GM12891 (cell line): Measurements from ENCODE around the gene TFPI.
"Not testable (repeated sequence)": the region's sequence is repeated elsewhere in the genome, so short reads cannot be mapped to it uniquely, and the experiment has no call there.

Experiments
- DNase-seq: peaks from one replicate; pipeline ENCODE4 v3.0.0; 2011; ENCODE audit warnings: low spot score; ENCODE audit not compliant: insufficient read length
- FAIRE-seq: peaks from 2 replicates; lab custom pipeline; 2011; peaks lifted over from hg19 to GRCh38; lab: Jason Lieb, UNC
- PAX5 ChIP-seq: IDR thresholded peaks from 2 replicates; pipeline ENCODE4 v1.6.1; 2011; ENCODE audit warnings: low read length, moderate library complexity, mild to moderate bottlenecking; ENCODE audit not compliant: insufficient read depth, severe bottlenecking
- POLR2A ChIP-seq: IDR thresholded peaks from 2 replicates; pipeline ENCODE4 v1.6.1; 2011; ENCODE audit warnings: low read depth, low read length, control low read depth
- POLR2AphosphoS5 ChIP-seq: IDR thresholded peaks from 2 replicates; pipeline ENCODE4 v1.6.1; 2011; ENCODE audit warnings: low read depth, low read length, control low read depth
- POU2F2 ChIP-seq: IDR thresholded peaks from 2 replicates; pipeline ENCODE4 v1.6.1; 2011; ENCODE audit warnings: low read depth, mild to moderate bottlenecking, control low read depth, low read length, moderate library complexity
- SPI1 ChIP-seq: IDR thresholded peaks from 2 replicates; pipeline ENCODE4 v1.6.1; 2011; ENCODE audit warnings: low read depth, low read length, control low read depth
- TAF1 ChIP-seq: IDR thresholded peaks from 2 replicates; pipeline ENCODE4 v1.6.1; 2011; ENCODE audit warnings: low read depth, low read length, control low read depth

TFPI gene

DNA sequence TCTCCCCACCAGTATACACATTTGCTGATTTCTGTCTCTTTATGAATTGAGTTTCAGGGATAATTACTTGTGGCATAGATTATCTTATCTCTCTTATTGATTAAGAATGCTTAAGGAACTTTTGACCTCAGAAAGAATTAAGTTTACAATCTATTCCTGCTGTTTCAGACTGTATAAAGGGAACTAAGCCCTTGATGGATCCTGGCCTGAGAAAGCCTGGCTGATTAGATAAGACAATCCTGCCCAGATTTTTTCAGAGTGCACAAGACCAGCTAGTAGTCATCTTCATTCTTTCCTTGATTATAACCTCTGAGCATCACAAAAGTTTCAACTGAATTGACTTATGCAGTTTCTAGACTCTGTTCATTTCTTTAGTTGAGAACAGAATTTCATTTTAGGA is 22.7 kb upstream of the TFPI start:
- TF ChIP-seq POLR2AphosphoS5 = no peak
- no peak for TF ChIP-seq PAX5
- TF ChIP-seq POU2F2 = no peak
- FAIRE-seq (no peak), DNase-seq (no peak)

DNA sequence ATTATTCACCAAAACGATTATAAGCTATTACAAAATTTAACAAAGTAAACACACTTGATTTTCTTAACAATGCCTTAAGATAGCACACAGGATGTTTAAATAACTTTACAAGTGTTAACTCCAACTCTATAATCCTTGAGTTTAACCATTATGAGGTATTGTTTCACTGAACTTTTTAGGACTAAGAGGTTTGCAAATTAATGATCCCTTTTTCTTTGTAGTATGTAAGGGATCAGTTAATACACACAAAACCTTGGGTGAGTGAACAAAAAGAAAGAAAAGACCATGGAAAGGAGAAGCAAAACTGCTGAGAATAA is 21.5 kb upstream of the TFPI start:
- FAIRE-seq (no peak), DNase-seq (no peak)
- TF ChIP-seq PAX5 (no peak), TAF1 (no peak), SPI1 (no peak), POLR2A (no peak), POLR2AphosphoS5 (no peak), POU2F2 (no peak)

- DNase-seq (no peak), FAIRE-seq (no peak)
- no peak for TF ChIP-seq POLR2A
- TF ChIP-seq TAF1 = no peak
- no peak for TF ChIP-seq PAX5
- no peak for TF ChIP-seq POLR2AphosphoS5
- TF ChIP-seq SPI1 = no peak
- TF ChIP-seq POU2F2 = no peak
Observed at GRCh38 chr2:187574969-187575750, 20.9 kb upstream of the TFPI start.

DNA sequence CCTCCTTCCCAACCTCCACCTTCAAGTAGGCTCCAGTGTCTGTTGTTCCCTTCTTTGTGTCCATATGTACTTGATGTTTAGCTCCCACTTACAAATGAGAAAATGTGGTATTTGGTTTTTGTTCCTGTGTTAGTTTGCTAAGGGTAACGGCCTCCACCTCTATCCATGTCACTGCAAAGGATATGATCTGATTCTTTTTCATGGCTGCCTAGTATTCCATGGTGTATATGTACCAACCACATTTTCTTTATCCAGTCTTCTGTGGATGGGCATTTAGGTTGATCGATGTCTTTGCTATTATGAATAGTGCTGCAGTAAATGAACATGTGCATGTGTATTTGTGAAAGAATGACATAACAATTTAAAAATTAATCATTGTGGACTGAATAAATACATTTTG is 19.5 kb upstream of the TFPI start:
- DNase-seq (no peak), FAIRE-seq (no peak)
- TF ChIP-seq POU2F2 (no peak), SPI1 (no peak), POLR2AphosphoS5 (no peak), PAX5 (no peak), TAF1 (no peak), POLR2A (no peak)

DNA sequence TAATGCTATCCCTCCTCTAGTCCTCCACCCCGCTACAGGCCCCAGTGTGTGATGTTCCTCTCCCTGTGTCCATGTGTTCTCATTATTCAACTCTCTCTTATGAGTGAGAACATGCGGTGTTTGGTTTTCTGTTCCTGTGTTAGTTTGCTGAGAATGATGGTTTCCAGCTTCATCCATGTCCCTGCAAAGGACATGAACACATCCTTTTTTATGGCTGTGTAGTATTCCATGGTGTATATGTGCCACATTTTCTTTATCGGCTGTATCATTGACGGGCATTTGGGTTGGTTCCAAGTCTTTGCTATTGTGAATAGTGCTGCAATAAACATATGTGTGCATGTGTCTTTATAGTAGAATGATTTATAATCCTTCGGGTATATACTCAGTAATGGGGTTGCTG is 17.8 kb upstream of the TFPI start:
- DNase-seq, FAIRE-seq: not testable (repeated sequence)

DNA sequence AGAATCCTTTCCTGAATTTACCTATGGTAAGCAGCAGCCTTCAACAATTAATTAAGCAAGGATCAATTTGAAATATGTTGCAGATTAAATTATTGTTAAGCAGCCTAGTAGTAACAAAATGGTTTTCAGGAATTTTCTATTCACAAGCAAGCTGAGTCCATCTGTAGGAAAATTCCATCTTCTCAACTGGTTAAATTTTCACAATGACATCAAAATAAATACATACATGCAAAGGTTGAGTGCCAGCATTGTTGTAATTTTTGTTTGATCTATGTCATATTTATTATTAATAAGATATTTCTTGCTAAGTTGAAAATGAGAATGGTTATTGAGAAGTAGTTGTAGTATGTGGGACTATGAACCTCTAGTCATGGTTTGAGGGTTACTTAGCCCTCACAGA is 15.3 kb upstream of the TFPI start:
- no peak for DNase-seq

GRCh38 chr2:187569042-187569441 is 14.8 kb upstream of the TFPI start:
- no peak for DNase-seq
- TF ChIP-seq POLR2A (no peak), POU2F2 (no peak), SPI1 (no peak), POLR2AphosphoS5 (no peak), TAF1 (no peak), PAX5 (no peak)
- FAIRE-seq = no peak

More for the DNA sequence above, 15.3 kb upstream of the TFPI start:
- no peak for FAIRE-seq
- no peak for TF ChIP-seq POLR2A
- TF ChIP-seq SPI1 = no peak
- TF ChIP-seq PAX5 = no peak
- no peak for TF ChIP-seq POLR2AphosphoS5
- TF ChIP-seq TAF1 = no peak
- TF ChIP-seq POU2F2 = no peak

GRCh38 chr2:187567126-187567525 is 12.9 kb upstream of the TFPI start:
- no peak for TF ChIP-seq PAX5
- TF ChIP-seq POLR2A = no peak
- TF ChIP-seq TAF1 = no peak
- TF ChIP-seq POLR2AphosphoS5 = no peak
- no peak for TF ChIP-seq POU2F2
- TF ChIP-seq SPI1 = no peak
- no peak for DNase-seq
- FAIRE-seq = no peak

- TF ChIP-seq TAF1 (no peak), PAX5 (no peak), SPI1 (no peak), POU2F2 (no peak)
- DNase-seq = no peak
- FAIRE-seq = no peak
Observed at GRCh38 chr2:187566712-187567111, 12.5 kb upstream of the TFPI start.

GRCh38 chr2:187566266-187566665 is 12.0 kb upstream of the TFPI start:
- TF ChIP-seq SPI1 (no peak), POU2F2 (no peak), PAX5 (no peak), POLR2A (no peak), TAF1 (no peak), POLR2AphosphoS5 (no peak)
- FAIRE-seq (no peak), DNase-seq (no peak)

- not testable (repeated sequence) for FAIRE-seq, DNase-seq
Observed at GRCh38 chr2:187565618-187566017, 11.4 kb upstream of the TFPI start.

DNA sequence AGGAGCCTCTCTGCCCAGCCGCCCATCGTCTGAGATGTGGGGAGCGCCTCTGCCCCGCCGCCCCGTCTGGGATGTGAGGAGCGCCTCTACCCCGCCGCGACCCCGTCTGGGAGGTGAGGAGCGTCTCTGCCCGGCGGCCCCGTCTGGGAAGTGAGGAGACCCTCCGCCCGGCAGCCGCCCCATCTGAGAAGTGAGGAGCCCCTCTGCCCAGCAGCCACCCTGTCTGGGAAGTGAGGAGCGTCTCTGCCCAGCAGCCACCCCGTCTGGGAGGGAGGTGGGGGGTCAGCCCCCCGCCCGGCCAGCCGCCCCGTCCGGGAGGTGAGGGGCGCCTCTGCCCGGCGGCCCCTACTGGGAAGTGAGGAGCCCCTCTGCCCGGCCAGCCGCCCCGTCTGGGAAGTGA is 2.3 kb upstream of the TFPI start:
- not testable (repeated sequence) for DNase-seq, FAIRE-seq
